GM21576 (cell line): ENCODE data around the gene MTUS2.

ENCODE experiments used
- ATAC-seq: cut with Tn5 transposase; IDR thresholded peaks from one replicate; pipeline ENCODE4 v1.9.1; 2021; ENCODE audit warnings: mild to moderate bottlenecking, moderate library complexity; ENCODE audit not compliant: unreplicated experiment

MTUS2 gene

DNA sequence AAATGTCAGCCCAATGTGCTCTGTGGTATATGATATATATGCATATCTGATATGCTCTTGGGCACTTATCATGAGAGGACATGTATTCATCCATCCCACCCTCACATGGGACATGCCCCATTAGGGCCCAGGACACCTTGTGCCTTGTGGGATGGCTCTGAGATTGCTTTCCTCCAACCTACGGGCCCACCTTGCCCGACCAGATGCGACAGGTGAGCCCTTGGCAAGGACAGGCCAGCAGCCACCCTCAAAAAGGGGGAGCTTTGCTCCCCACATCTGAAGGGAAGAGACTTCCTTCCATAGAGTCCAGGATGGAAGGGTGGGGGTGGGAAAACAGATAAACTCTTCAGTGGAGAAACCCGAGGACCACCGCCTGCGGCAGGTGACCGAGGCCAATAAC, 716.7 kb downstream of the MTUS2 start:
- ATAC-seq, result no peak

- no peak for ATAC-seq
Measured at GRCh38 chr13:29537736-29538651, 717.9 kb downstream of the MTUS2 start.

GRCh38 chr13:29538652-29539040, 718.5 kb downstream of the MTUS2 start:
- ATAC-seq, result no peak

DNA sequence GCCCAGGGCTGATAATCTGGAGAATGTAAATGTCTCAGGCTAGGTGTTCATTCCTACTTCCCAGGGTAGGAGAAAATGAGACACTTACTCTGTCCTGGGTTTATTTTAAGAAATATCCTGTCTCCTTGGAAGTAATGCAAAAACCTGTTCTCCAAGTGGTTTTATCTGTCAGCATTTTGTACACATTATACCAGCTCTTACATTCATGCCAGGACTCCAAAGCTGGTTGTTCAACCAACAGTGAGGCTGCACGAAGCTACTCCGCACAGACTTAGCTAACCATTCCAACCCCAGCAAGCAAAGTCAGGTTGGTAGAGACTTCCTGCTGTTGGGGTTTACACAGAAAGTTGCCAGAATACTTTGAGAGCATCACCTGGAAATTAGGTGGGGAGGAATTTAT, 719.7 kb downstream of the MTUS2 start:
- no peak for ATAC-seq

- no peak for ATAC-seq
Measured at GRCh38 chr13:29540334-29540733, 720.2 kb downstream of the MTUS2 start.

GRCh38 chr13:29540799-29541198, 720.7 kb downstream of the MTUS2 start:
- ATAC-seq, result no peak

- ATAC-seq, result no peak
Measured at GRCh38 chr13:29541400-29541799, 721.3 kb downstream of the MTUS2 start.

DNA sequence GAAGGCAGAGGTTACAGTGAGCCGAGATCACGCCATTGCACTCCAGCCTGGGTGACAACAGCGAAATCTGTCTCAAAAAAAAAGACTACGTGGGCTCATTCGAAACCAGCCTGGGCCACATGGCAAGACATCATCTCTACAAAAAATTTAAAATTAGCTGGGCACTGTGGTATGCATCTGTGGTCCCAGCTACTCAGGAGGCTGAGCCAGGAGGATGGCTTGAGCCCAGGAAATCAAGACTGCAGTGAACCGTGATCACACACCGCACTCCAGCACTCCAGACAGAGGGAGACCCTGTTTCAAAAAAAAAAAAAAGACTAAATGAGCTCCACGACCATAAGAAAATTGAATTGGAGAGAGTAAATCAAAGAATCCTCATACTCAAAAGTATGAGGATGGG, 722.2 kb downstream of the MTUS2 start:
- no peak for ATAC-seq

DNA sequence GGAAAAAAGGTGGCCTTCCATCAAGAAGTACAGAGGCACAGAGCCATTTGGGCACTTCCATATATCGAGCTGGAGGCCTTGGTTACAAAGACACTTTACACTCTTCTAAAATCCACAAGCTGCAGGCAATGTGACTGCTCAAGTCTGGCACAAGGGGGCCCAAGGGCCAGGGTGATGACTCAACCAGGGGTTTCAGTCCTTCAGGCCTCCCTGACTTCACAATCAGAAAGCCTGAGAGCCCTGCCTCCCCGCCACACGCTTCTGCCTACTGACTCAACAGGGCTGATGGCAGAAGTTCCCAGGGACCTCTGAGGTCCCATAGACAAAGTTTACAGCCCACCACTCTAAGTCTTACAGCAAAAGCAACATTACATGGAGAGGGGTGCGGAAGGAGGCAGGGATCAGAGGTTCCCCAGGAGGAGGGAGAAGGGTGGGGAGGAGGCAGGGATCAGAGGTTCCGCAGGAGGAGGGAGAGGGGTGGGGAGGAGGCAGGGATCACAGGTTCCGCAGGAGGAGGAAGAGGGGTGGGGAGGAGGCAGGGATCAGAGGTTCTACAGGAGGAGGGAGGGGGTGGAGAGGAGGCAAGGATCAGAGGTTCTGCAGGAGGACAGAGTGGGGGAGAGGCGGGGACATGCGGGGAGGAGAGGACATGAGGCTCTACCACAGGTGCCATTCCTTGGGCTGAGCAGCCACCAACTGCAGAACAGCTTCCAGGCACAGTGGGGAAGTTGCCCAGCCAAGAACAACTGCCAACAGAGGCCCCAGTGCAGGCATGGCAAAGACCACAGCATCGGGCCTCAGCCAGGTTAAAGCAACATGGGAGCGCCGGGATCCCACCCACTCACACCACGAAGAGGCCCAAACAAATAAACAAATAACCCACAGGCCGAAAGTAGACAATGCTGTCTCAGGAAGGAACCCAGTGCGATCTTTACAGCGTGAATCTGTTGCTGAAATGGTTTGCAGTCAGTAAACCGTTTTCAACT, 723.4 kb downstream of the MTUS2 start:
- ATAC-seq, result peak; percentile 98

DNA sequence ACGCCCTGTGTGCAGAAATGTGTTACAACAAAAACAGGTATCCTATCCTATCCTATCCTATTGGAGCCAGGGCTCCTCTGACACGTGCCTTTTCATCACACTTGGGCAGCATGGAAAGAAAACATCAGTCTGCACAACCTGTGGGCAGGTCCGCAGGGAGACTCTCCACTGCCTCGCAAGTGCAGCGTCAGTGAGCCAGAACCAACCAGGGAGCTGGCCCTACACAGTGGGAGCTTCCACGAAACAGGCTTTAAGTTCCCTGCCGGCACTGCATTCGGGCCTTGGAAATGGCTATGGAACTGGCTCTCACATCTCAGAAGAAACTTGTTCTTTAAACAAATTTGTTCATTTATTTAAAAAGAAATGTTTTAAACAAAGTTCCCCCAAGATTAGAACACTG, 725.8 kb downstream of the MTUS2 start:
- ATAC-seq, result no peak

- no peak for ATAC-seq
Measured at GRCh38 chr13:29546662-29547061, 726.5 kb downstream of the MTUS2 start.

DNA sequence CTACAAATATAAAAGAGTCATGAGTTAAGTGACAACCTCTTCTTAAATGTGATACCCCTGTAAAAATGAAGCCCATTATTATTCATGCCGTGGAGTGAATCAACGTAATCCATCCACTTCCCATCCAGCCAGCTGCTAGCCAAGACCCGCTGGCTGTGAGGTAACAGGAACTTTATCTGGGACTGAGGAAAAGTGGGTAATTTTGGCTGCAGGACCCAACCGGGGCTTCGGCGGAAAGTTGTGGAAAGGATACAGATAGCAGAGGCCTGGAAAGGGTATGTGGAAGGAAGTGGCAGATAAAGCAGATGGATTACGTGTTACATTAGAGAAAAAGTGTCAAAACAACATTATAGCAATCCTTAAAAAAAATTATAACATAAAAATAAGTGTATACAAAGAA, 727.0 kb downstream of the MTUS2 start:
- no peak for ATAC-seq

- ATAC-seq, result no peak
Measured at GRCh38 chr13:29548722-29549121, 728.6 kb downstream of the MTUS2 start.

- ATAC-seq, result no peak
Measured at GRCh38 chr13:29550430-29550988, 730.4 kb downstream of the MTUS2 start.

- no peak for ATAC-seq
Measured at GRCh38 chr13:29551214-29551613, 731.1 kb downstream of the MTUS2 start.
